Suprapubic skin (tissue), 4 donors: ENCODE data around the gene RHBDL3. TPM values are rescaled to one million over a fixed set of nuclear protein-coding genes. Genes with fewer than 3 reads are reported as not detected.
A peak's percentile ranks its signal among the peaks of the same experiment; 100 is the strongest.

Source experiments
- DNase-seq, 2 donors: peaks; one replicate each; pipeline ENCODE4 v3.0.0-alpha.2; 2019; ENCODE audit warnings: low spot score in 2 of 2
- H3K27ac ChIP-seq: fragments of 200-600 bp; sonication (generic); one replicate; pipeline ENCODE4 v1.5.1; 2019
- H3K27me3 ChIP-seq: fragments of 200-600 bp; sonication (generic); one replicate; pipeline ENCODE4 v1.5.1; 2019
- H3K36me3 ChIP-seq: fragments of 200-600 bp; sonication (generic); one replicate; pipeline ENCODE4 v1.5.1; 2019
- H3K4me1 ChIP-seq: fragments of 200-600 bp; sonication (generic); one replicate; pipeline ENCODE4 v1.5.1; 2019
- H3K4me3 ChIP-seq: fragments of 200-600 bp; sonication (generic); one replicate; pipeline ENCODE4 v1.5.1; 2019; ENCODE audit warnings: mild to moderate bottlenecking
- H3K9me3 ChIP-seq: fragments of 200-600 bp; sonication (generic); one replicate; pipeline ENCODE4 v1.5.1; 2019
- EP300 ChIP-seq: sonication (generic); formaldehyde crosslinking; IDR thresholded peaks from one replicate; pipeline ENCODE4 v1.6.1; 2017; ENCODE audit warnings: antibody characterized with exemption
- POLR2A ChIP-seq, 2 donors: fragments of 450-650 bp; IDR thresholded peaks; one replicate each; pipeline ENCODE4 v1.6.1; 2017; ENCODE audit warnings: antibody characterized with exemption in 2 of 2, mild to moderate bottlenecking in 2 of 2, moderate library complexity in 2 of 2
- POLR2AphosphoS5 ChIP-seq, 3 donors: sonication (generic); formaldehyde crosslinking; IDR thresholded peaks; one replicate each; pipeline ENCODE4 v1.6.1; 2017; ENCODE audit warnings: antibody characterized with exemption in 3 of 3
- WGBS: methylation state at CpG from one replicate; pipeline ENCODE4 v1.1.5; 2018; 5-methylcytosine and 5-hydroxymethylcytosine counted together
- total RNA-seq, 4 donors: library from RNA; depleted of rRNA; stranded (reverse); fragments of >200 nt; gene quantifications; one replicate each; pipeline ENCODE4 v1.1.0, GENCODE V29; 2016
- TF ChIP-seq, protein P1 (sequence below), 2 donors: fragments of 200-600 bp in 1 of 2; fragments of 450-650 bp in 1 of 2; sonication (generic) in 1 of 2; IDR thresholded peaks; one replicate each; pipeline ENCODE4 v1.5.1; 2016 to 2019; ENCODE audit warnings: antibody characterized with exemption in 2 of 2, mild to moderate bottlenecking in 1 of 2, moderate library complexity in 1 of 2

RHBDL3 gene
- total RNA-seq, 4 donors from 2014 or later = 0.31 to 1.7 (median 0.34) TPM; not detected in 1

DNA sequence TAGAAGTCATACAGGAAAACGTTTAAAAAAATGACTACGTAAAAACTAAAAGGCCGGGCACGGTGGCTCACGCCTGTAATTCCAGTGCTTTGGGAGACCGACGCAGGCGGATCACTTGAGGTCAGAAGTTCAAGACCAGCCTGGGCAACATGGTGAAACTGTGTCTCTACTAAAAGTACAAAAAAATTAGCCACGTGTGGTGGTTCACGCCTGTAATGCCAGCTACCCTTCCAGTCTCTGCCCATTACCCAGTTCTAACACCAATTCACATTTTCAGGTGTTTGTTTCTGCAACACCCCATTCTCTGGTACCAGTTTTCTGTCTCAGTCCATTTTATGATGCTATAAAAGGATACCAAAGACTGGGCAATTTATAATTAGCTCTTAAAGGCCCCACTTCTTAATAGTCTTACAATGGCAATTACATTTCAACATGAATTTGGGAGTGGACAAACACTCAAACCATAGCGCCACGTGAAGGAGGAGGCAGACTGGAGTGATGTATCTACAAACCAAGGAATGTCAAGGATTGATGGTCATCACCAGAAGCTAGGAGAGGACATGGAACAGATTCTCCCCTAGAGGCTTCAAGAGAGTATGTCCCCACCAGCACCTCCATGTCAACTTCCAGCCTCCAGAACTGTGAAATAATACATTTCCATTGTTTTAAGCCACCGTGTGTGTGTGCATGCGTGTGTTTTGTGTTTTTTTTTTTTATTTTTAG lies 77.1 kb downstream of the RHBDL3 start:
- WGBS = 48% methylated on average over 14 of the region's 14 CpGs
- peak overlapping the region; percentile 79 for H3K27ac ChIP-seq

DNA sequence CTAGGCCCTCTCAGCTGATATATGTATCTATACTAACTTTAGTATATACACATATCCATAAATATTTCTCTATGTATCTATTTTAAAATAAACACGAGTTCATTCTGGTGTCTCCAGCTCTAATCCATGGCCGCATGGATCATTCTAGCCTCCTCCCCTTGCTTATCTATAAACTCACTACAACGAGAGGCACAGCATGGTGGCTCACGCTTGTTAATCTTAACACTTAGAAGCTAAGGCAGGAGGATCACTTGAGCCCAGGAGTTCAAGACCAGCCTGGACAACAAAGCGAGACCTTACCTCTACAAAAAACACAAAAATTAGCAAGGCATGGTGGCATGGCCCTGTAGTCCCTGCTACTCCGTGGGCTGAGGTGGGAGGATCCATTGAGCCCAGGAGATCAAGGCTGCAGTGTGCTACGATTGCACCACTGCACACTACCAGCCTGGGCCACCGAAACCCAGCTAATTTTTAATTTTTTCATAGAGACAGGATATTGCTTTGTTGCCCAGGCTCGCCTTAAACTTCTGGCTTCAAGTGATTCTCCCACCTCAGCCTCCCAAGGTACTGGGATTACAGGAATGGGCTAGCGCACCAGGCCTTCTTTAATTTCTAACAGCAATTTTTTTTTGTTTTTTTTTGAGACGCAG lies 80.4 kb downstream of the RHBDL3 start:
- Histone ChIP-seq H3K4me3 (no peak overlapping the region), H3K9me3 (no peaks in the 10 kb centered on the region), H3K27ac (no peak overlapping the region), H3K4me1 (peaks cover 28% of the 10 kb centered on the region), H3K27me3 (no peaks in the 10 kb centered on the region), H3K36me3 (no peaks in the 10 kb centered on the region)
- DNase-seq = no peak
- no peak for TF ChIP-seq POLR2A (IDR thresholded peaks at IDR 0.05)
- TF ChIP-seq POLR2AphosphoS5 (IDR thresholded peaks at IDR 0.05) = no peak
- TF ChIP-seq, protein P1, sequence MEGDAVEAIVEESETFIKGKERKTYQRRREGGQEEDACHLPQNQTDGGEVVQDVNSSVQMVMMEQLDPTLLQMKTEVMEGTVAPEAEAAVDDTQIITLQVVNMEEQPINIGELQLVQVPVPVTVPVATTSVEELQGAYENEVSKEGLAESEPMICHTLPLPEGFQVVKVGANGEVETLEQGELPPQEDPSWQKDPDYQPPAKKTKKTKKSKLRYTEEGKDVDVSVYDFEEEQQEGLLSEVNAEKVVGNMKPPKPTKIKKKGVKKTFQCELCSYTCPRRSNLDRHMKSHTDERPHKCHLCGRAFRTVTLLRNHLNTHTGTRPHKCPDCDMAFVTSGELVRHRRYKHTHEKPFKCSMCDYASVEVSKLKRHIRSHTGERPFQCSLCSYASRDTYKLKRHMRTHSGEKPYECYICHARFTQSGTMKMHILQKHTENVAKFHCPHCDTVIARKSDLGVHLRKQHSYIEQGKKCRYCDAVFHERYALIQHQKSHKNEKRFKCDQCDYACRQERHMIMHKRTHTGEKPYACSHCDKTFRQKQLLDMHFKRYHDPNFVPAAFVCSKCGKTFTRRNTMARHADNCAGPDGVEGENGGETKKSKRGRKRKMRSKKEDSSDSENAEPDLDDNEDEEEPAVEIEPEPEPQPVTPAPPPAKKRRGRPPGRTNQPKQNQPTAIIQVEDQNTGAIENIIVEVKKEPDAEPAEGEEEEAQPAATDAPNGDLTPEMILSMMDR (IDR thresholded peaks at IDR 0.05) = no peak
- TF ChIP-seq EP300 = no peak
- 92% methylated on average over 11 of the region's 11 CpGs for WGBS

More for the DNA sequence above, 77.1 kb downstream of the RHBDL3 start:
- H3K9me3 ChIP-seq = no peaks in the 10 kb centered on the region
- peaks cover 20% of the 10 kb centered on the region for H3K4me1 ChIP-seq
- no peak for TF ChIP-seq POLR2A (IDR thresholded peaks at IDR 0.05)
- no peak for TF ChIP-seq EP300
- TF ChIP-seq, protein P1 (IDR thresholded peaks at IDR 0.05) = no peak
- no peak for DNase-seq
- peaks cover 6% of the 10 kb centered on the region for H3K36me3 ChIP-seq
- H3K4me3 ChIP-seq = peak overlapping the region; percentile 65
- H3K27me3 ChIP-seq = no peaks in the 10 kb centered on the region

DNA sequence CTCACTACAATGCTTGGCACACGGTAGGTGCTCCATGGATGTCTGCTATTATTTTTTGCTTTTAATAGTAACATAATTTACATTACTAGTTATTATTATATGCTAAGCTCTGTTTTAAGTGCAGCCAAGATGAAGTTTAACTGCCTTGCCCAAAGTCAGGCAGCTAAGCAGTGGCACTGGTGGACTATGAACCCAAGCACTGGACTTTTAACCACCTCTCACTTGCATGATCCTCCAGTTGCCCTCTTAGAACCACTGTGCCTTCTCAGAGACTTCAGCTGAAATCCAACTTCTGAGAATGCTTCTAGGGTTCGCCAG lies 82.8 kb downstream of the RHBDL3 start:
- H3K27ac ChIP-seq = no peak overlapping the region
- TF ChIP-seq, protein P1 (IDR thresholded peaks at IDR 0.05) = no peak
- TF ChIP-seq POLR2AphosphoS5 (IDR thresholded peaks at IDR 0.05) (no peak), POLR2A (IDR thresholded peaks at IDR 0.05) (no peak), EP300 (no peak)
- no peaks in the 10 kb centered on the region for H3K9me3 ChIP-seq
- no peaks in the 10 kb centered on the region for H3K27me3 ChIP-seq
- no peak overlapping the region for H3K4me3 ChIP-seq
- H3K36me3 ChIP-seq = peaks cover 7% of the 10 kb centered on the region
- DNase-seq = no peak
- H3K4me1 ChIP-seq = peaks cover 35% of the 10 kb centered on the region
- WGBS = 94% methylated on average over 2 of the region's 2 CpGs

DNA sequence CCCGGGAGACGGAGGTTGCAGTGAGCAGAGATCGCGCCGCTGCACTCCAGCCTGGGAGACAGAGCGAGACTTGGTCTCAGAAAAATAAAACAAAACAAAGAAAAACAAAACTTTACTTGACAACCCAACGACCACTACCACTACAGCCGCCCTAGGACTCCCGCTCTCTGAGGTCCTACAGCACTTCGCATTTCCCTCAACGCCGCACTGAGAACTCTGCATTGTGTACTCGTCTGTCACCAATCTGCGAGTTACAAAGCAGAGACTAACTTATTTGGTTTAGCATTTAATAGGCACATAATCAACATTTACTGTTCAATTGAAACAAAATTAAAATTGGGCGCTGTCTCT lies 83.8 kb downstream of the RHBDL3 start:
- Histone ChIP-seq H3K4me1 (peaks cover 46% of the 10 kb centered on the region), H3K36me3 (peaks cover 14% of the 10 kb centered on the region), H3K27ac (peak overlapping the region; percentile 98), H3K27me3 (no peaks in the 10 kb centered on the region), H3K4me3 (peak overlapping the region; percentile 72), H3K9me3 (no peaks in the 10 kb centered on the region)
- 12% methylated on average over 15 of the region's 15 CpGs for WGBS
- no peak for DNase-seq
- TF ChIP-seq POLR2A (IDR thresholded peaks at IDR 0.05) = no peak
- TF ChIP-seq EP300 = no peak
- TF ChIP-seq, protein P1 (IDR thresholded peaks at IDR 0.05) = no peak
- no peak for TF ChIP-seq POLR2AphosphoS5 (IDR thresholded peaks at IDR 0.05)

DNA sequence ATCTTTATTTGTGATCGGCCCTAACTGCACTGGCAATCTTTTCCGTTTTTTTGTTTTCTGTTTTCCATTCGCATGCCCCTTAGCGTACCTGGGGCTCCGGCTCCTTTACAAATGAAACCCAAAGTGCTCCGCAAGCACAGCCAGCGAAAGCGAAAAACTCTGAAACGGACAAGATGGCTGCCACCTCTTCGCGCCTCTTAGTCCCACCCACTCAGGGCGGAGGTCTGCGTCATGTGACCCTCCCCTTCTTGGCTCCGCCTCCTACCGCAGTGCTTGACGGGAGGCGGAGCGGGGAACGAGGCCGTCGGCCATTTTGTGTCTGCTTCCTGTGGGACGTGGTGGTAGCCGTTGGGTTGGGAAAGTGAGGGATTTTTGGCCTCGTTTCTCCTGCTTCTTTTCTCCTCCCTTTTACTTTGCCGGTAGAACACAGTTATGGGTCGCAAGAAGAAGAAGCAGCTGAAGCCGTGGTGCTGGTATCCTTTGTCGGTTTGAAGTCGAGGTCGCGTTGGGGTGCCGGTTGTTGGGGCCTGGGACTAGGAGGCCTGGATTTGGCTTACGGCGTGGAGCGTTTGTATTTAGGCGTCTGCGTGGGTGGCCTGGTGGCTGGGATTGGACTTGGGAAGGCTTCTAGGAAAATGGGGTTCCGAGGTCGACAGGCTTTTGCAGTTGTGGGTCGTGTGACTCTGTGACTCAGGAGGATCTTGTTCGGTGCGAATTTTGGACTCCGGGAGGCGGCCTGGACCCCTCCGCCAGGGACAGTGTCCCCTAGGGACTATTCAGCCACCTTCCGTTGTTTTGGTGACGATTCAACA lies 84.4 kb downstream of the RHBDL3 start, which contains the start of gene ZNF207:
ZNF207 (plus strand) TSS at position 304 of the 812 bp plus-strand sequence; CDS start at position 433, 129 bp downstream.
- H3K9me3 ChIP-seq = no peaks in the 10 kb centered on the region
- DNase-seq = peak; percentile 98
- H3K4me3 ChIP-seq = peak within 1 kb of the TSS; percentile 72
- peaks cover 19% of the 10 kb centered on the region for H3K36me3 ChIP-seq
- H3K27ac ChIP-seq = peak within 1 kb of the TSS; percentile 98
- TF ChIP-seq POLR2A (IDR thresholded peaks at IDR 0.05) (peak; percentile 80 to 88), EP300 (no peak), POLR2AphosphoS5 (IDR thresholded peaks at IDR 0.05) (peak; percentile 90 to 95 (median 94))
- H3K27me3 ChIP-seq = no peaks in the 10 kb centered on the region
- H3K4me1 ChIP-seq = peaks cover 51% of the 10 kb centered on the region
- WGBS = under 1% methylated on average over 44 of the region's 47 CpGs
